MM.1S (cell line): ENCODE results near the gene GNAT1.

ENCODE experiments used
- DNase-seq: peaks from one replicate; pipeline ENCODE4 v3.0.0-alpha.2; 2015
- H2AFZ ChIP-seq: fragments of 300-600 bp; sonication (generic); 2 replicates; pipeline ENCODE4 v1.6.0; 2016; ENCODE audit warnings: antibody characterized with exemption, low read length
- H3F3A ChIP-seq: fragments of 300-600 bp; sonication (generic); 2 replicates; pipeline ENCODE4 v1.6.1; 2016; ENCODE audit warnings: mild to moderate bottlenecking, antibody characterized with exemption, low read length, moderate library complexity, mixed read lengths; ENCODE audit not compliant: insufficient read depth
- H3K27ac ChIP-seq: fragments of 300-600 bp; sonication (generic); 2 replicates; pipeline ENCODE4 v1.5.1; 2016; ENCODE audit warnings: mild to moderate bottlenecking, low read length
- H3K27me3 ChIP-seq: fragments of 300-600 bp; sonication (generic); replicated peaks from 2 replicates; pipeline ENCODE4 v1.6.0; 2016; ENCODE audit warnings: low read length; ENCODE audit not compliant: insufficient read depth
- H3K36me3 ChIP-seq: fragments of 300-600 bp; sonication (generic); replicated peaks from 2 replicates; pipeline ENCODE4 v1.6.1; 2016; ENCODE audit warnings: mild to moderate bottlenecking, low read length, mixed read lengths; ENCODE audit not compliant: insufficient read depth
- H3K4me1 ChIP-seq: fragments of 300-600 bp; sonication (generic); 2 replicates; pipeline ENCODE4 v1.6.1; 2016; ENCODE audit warnings: low read length, mixed read lengths
- H3K4me2 ChIP-seq: fragments of 300-600 bp; sonication (generic); 2 replicates; pipeline ENCODE4 v1.6.0; 2016; ENCODE audit warnings: low read depth, low read length
- H3K4me3 ChIP-seq: fragments of 300-600 bp; sonication (generic); 2 replicates; pipeline ENCODE4 v1.5.1; 2016; ENCODE audit warnings: low read length, mixed read lengths
- H3K79me2 ChIP-seq: fragments of 300-600 bp; sonication (generic); 2 replicates; pipeline ENCODE4 v1.6.1; 2016; ENCODE audit warnings: mixed run types, low read length, mixed read lengths
- H3K9ac ChIP-seq: fragments of 300-600 bp; sonication (generic); 2 replicates; pipeline ENCODE4 v1.6.1; 2016; ENCODE audit warnings: low read length, mixed read lengths
- H3K9me2 ChIP-seq: fragments of 300-600 bp; sonication (generic); replicated peaks from 2 replicates; pipeline ENCODE4 v1.6.1; 2016; ENCODE audit warnings: mild to moderate bottlenecking, low read length, mixed read lengths; ENCODE audit not compliant: insufficient read depth
- H3K9me3 ChIP-seq: fragments of 300-600 bp; sonication (generic); replicated peaks from 2 replicates; pipeline ENCODE4 v1.6.1; 2016; ENCODE audit warnings: mild to moderate bottlenecking, low read length, mixed read lengths; ENCODE audit not compliant: insufficient read depth
- H4K20me1 ChIP-seq: fragments of 300-600 bp; sonication (generic); 2 replicates; pipeline ENCODE4 v1.6.1; 2016; ENCODE audit warnings: mild to moderate bottlenecking, low read length, moderate library complexity, mixed read lengths; ENCODE audit not compliant: insufficient read depth
- CTCF ChIP-seq: fragments of 300-600 bp; sonication (generic); IDR thresholded peaks from 2 replicates; pipeline ENCODE4 v1.5.1; 2016; ENCODE audit warnings: antibody characterized with exemption, low read length, mixed read lengths
- EZH2 ChIP-seq: fragments of 300-600 bp; sonication (generic); optimal IDR thresholded peaks from 2 replicates; pipeline ENCODE3; 2017; ENCODE audit warnings: low read depth, mild to moderate bottlenecking, antibody characterized with exemption, low read length, mixed read lengths
- EZH2phosphoT487 ChIP-seq: fragments of 300-600 bp; sonication (generic); IDR thresholded peaks from 2 replicates; pipeline ENCODE4 v1.6.1; 2018; ENCODE audit warnings: antibody characterized with exemption, low read length

GNAT1 gene

DNA sequence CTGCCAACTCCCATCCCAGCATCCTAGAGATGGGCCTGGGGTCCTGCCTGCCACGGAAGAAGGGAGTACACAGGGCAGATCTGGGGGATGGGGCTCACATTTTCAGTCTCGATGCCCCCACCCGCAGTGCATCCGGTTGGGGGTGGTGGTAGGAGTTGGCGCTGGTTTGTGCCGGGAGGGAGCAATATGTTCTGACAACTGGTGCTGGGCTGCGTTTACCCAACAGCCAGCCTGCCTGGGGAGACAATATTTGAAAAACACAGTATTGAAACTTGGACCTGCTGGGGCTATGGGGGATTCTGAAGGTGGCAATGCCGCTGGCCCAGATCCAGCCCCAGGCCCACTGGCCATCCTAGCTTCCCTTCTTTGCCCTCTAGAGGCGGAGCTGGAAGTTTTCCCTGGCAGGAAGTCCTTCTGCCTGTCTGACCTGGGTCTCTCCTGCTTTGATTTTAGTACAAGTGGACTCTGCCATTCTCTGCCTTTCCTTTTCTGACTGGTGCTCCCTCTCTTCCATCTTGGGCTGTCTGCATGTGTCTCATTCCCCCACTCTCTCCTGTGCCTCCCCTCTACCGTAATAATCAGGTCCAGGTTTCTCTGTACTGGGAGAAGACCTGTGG lies 32.8 kb upstream of the GNAT1 start:
- Histone ChIP-seq H3K4me2 (no peak overlapping the region), H3K79me2 (no peaks in the 10 kb centered on the region), H3K4me3 (no peak overlapping the region), H3K36me3 (no peaks in the 10 kb centered on the region), H3K9me3 (no peaks in the 10 kb centered on the region), H4K20me1 (no peaks in the 10 kb centered on the region), H3F3A (no peaks in the 10 kb centered on the region), H3K27ac (no peak overlapping the region), H2AFZ (no peak overlapping the region), H3K9me2 (no peaks in the 10 kb centered on the region), H3K4me1 (0 out of 2 replicates have a peak, but pooled peaks cover 4% of the 10 kb centered on the region), H3K27me3 (peaks cover 90% of the 10 kb centered on the region), H3K9ac (no peak overlapping the region)
- no peak for DNase-seq
- TF ChIP-seq CTCF (no peak), EZH2 (no peak), EZH2phosphoT487 (no peak)

DNA sequence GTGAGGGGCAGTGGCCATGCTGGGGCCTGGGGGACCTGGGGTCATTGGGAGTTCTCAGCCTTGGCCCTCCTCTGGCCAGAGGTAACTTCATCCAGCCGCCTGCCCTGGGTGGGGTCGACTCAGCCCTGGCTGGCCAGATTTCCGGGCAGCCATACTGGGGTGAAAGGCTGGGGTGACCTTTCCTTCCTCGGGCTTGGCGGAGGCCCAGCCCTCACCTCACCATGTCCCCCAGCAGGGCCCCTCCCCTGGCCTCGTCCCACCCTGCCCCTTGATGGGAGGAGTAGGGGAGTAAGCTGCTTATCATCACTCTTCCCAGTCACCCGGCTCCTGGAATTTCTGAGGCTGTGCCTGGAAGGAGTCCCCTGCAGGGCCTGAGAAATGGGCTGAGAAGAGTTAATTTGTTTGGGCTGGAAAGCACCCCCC lies 30.8 kb upstream of the GNAT1 start:
- no peak for DNase-seq
- Histone ChIP-seq H3K36me3 (no peaks in the 10 kb centered on the region), H4K20me1 (no peaks in the 10 kb centered on the region), H3K79me2 (no peaks in the 10 kb centered on the region), H3K9me3 (no peaks in the 10 kb centered on the region), H2AFZ (no peak overlapping the region), H3F3A (no peaks in the 10 kb centered on the region), H3K9me2 (no peaks in the 10 kb centered on the region), H3K4me1 (no peaks in the 10 kb centered on the region), H3K27me3 (peaks cover 99% of the 10 kb centered on the region), H3K27ac (no peak overlapping the region), H3K4me2 (no peak overlapping the region), H3K9ac (no peak overlapping the region), H3K4me3 (no peak overlapping the region)
- TF ChIP-seq EZH2: no peak
- no peak for TF ChIP-seq EZH2phosphoT487

- H3K9me3 ChIP-seq: no peaks in the 10 kb centered on the region
- H3K9ac ChIP-seq: no peak overlapping the region
- no peaks in the 10 kb centered on the region for H4K20me1 ChIP-seq
- DNase-seq: no peak
- H2AFZ ChIP-seq: no peak overlapping the region
- H3K27ac ChIP-seq: no peak overlapping the region
- H3K4me3 ChIP-seq: no peak overlapping the region
- H3K27me3 ChIP-seq: peaks cover 92% of the 10 kb centered on the region
- no peaks in the 10 kb centered on the region for H3F3A ChIP-seq
- no peaks in the 10 kb centered on the region for H3K36me3 ChIP-seq
- no peaks in the 10 kb centered on the region for H3K4me1 ChIP-seq
- H3K9me2 ChIP-seq: no peaks in the 10 kb centered on the region
- no peaks in the 10 kb centered on the region for H3K79me2 ChIP-seq
- no peak overlapping the region for H3K4me2 ChIP-seq
- TF ChIP-seq EZH2 (no peak), CTCF (no peak), EZH2phosphoT487 (no peak)
Observed at GRCh38 chr3:50161320-50161719, 30.1 kb upstream of the GNAT1 start.

DNA sequence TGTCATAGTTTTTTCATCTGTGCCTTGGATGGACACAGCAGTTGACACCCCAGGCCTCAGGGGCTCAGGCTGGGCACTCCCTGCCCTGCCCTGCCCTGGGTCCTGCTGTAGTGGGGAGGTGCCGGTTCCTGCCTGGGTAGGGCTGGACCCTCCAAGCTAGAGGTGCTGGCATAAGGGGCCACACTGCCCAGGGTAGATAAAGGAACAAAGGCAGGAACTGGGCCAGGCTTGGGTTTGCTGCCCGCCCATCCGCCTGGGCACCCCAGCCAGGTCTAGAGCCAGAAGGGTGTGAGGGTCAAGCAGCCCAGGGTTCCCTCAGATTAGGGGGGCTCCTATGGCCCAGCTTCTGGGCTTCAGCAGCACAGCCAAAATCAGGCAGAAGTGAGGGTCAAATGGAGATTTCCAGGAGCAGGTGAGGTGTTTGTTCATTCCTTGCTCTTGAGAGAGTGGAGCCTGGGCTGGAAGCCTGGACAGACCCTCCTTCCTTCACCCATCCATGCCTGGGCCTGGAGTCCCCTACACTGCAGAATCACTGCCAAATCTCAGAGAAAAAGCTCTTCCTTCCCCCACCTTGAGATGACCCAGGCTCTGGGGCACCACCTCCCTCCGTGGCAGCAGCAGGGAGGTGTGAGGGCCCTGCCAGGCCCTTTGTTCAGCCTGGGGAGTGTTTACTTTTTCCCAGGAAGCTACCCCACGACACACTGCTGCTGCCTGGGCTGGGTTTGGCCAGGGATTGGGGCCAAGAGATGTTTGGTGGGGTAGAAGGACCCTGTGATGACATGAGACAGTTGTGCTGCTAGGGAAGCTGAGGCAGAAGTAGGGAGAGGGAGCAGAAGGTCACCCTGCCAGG lies 29.2 kb upstream of the GNAT1 start:
- H3K9me3 ChIP-seq: no peaks in the 10 kb centered on the region
- H4K20me1 ChIP-seq: no peaks in the 10 kb centered on the region
- H3K9me2 ChIP-seq: no peaks in the 10 kb centered on the region
- H3K36me3 ChIP-seq: no peaks in the 10 kb centered on the region
- no peak overlapping the region for H3K9ac ChIP-seq
- H3K4me2 ChIP-seq: no peak overlapping the region
- no peaks in the 10 kb centered on the region for H3K4me1 ChIP-seq
- H3K27ac ChIP-seq: no peak overlapping the region
- H3K79me2 ChIP-seq: no peaks in the 10 kb centered on the region
- DNase-seq: no peak
- no peak overlapping the region for H3K4me3 ChIP-seq
- TF ChIP-seq CTCF (no peak), EZH2 (no peak), EZH2phosphoT487 (no peak)
- H3F3A ChIP-seq: no peaks in the 10 kb centered on the region
- H3K27me3 ChIP-seq: peaks cover 83% of the 10 kb centered on the region
- H2AFZ ChIP-seq: no peak overlapping the region
